Endothelial cell of hepatic sinusoid (primary cell): Measurements from ENCODE around the gene CELA3A.
"Not testable (repeated sequence)": the region's sequence is repeated elsewhere in the genome, so short reads cannot be mapped to it uniquely, and the experiment has no call there.

Experiments
- in situ Hi-C: cut with HindIII; loops from 2 replicates; pipeline ENCODE4 v1.10.0; 2017; ENCODE audit warnings: low sequenced_read_pairs

The CELA3A gene

GRCh38 chr1:22001409-22001808 is at the start of gene CELA3A:
TSS of gene CELA3A (plus strand) at chr1:22001657. CDS start at chr1:22001675, 18 bp downstream.
- in situ Hi-C loops, result no loop called here

- in situ Hi-C loops, result loop anchor here (5.0 kb wide), 1 partner anchor 66 kb away; no protein-coding TSS in a partner anchor
Measured at GRCh38 chr1:21952786-21953520, 48.5 kb upstream of the CELA3A start.

- in situ Hi-C loops, result no loop called here
Measured at GRCh38 chr1:21955058-21955457, 46.4 kb upstream of the CELA3A start.

- in situ Hi-C loops, result no loop called here
Measured at GRCh38 chr1:21955501-21956281, 45.8 kb upstream of the CELA3A start.

GRCh38 chr1:21956720-21957552 is 44.5 kb upstream of the CELA3A start:
- in situ Hi-C loops, result no loop called here

GRCh38 chr1:21961337-21961736 is 40.1 kb upstream of the CELA3A start:
- in situ Hi-C loops, result no loop called here

- in situ Hi-C loops, result no loop called here
Measured at GRCh38 chr1:21961799-21962198, 39.7 kb upstream of the CELA3A start.

- in situ Hi-C loops, result no loop called here
Measured at GRCh38 chr1:21963477-21964217, 37.8 kb upstream of the CELA3A start.

GRCh38 chr1:21966247-21967000 is 35.0 kb upstream of the CELA3A start:
- in situ Hi-C loops, result no loop called here

- in situ Hi-C loops, result not testable (repeated sequence)
Measured at GRCh38 chr1:21967216-21967615, 34.2 kb upstream of the CELA3A start.

- in situ Hi-C loops, result not testable (repeated sequence)
Measured at GRCh38 chr1:21969066-21969465, 32.4 kb upstream of the CELA3A start.

- in situ Hi-C loops, result not testable (repeated sequence)
Measured at GRCh38 chr1:21970523-21970922, 30.9 kb upstream of the CELA3A start.

GRCh38 chr1:21972973-21973441 is 28.4 kb upstream of the CELA3A start:
- in situ Hi-C loops, result not testable (repeated sequence)

GRCh38 chr1:21973948-21974347 is 27.5 kb upstream of the CELA3A start:
- in situ Hi-C loops, result not testable (repeated sequence)

GRCh38 chr1:21974699-21975098 is 26.8 kb upstream of the CELA3A start:
- in situ Hi-C loops, result not testable (repeated sequence)

- in situ Hi-C loops, result not testable (repeated sequence)
Measured at GRCh38 chr1:21975296-21975695, 26.2 kb upstream of the CELA3A start.

- in situ Hi-C loops, result not testable (repeated sequence)
Measured at GRCh38 chr1:21976703-21977239, 24.7 kb upstream of the CELA3A start, which contains the start of gene CELA3B. TSS of gene CELA3B (plus strand) at chr1:21977022. CDS start at chr1:21977040, 18 bp downstream.

- in situ Hi-C loops, result not testable (repeated sequence)
Measured at GRCh38 chr1:21978209-21978608, 23.2 kb upstream of the CELA3A start.

- in situ Hi-C loops, result not testable (repeated sequence)
Measured at GRCh38 chr1:21980515-21981220, 20.8 kb upstream of the CELA3A start.
